B cell (primary cell): ENCODE results near the gene TPH2.

Experiments used
- CTCF ChIP-seq: fragments of 200-600 bp; IDR thresholded peaks from one replicate; pipeline ENCODE4 v1.8.0; 2022; ENCODE audit warnings: antibody characterized with exemption, mild to moderate bottlenecking
- EZH2 ChIP-seq: IDR thresholded peaks from 2 replicates; pipeline ENCODE4 v1.6.1; 2012; ENCODE audit warnings: borderline replicate concordance, low read depth, mild to moderate bottlenecking, moderate library complexity, low read length; ENCODE audit not compliant: insufficient read depth, poor library complexity, severe bottlenecking

- no peak for TF ChIP-seq CTCF
- no peak for TF ChIP-seq EZH2
Measured at GRCh38 chr12:72081777-72082176, 143.1 kb downstream of the TPH2 start.
